H1 (cell line): ENCODE results near the gene ADGRG2. TPM values are rescaled to one million over a fixed set of nuclear protein-coding genes. Genes with fewer than 3 reads are reported as not detected.

Experiments used
- CTCF ChIA-PET: fragments of 300-600 bp; sonication (Branson Sonifier 250); formaldehyde crosslinking; loops from one replicate; lab custom pipeline; 2021; ENCODE audit not compliant: partially characterized antibody; lab: Charles Lee
- POLR2A ChIA-PET: fragments of 300-600 bp; sonication (Branson Sonifier 250); formaldehyde crosslinking; loops from one replicate; lab custom pipeline; 2021; ENCODE audit warnings: inconsistent platforms; ENCODE audit not compliant: partially characterized antibody; lab: Charles Lee
- DNase-seq, 2 experiments: peaks; one replicate each; pipeline versions ENCODE4 v3.0.0 to v3.0.0-alpha.2; 2010 to 2022; ENCODE audit warnings: low spot score in 2 of 2, low read depth in 1 of 2, mixed read lengths in 1 of 2
- FAIRE-seq: peaks from 2 replicates; lab custom pipeline; 2011; peaks lifted over from hg19 to GRCh38; lab: Jason Lieb, UNC
- H2AFZ ChIP-seq: 2 replicates; pipeline ENCODE4 v1.8.1; 2012; ENCODE audit warnings: low read length, inconsistent platforms
- H2AK5ac ChIP-seq: 2 replicates; pipeline ENCODE4 v1.6.1; 2013; ENCODE audit warnings: low read depth, low read length
- H2BK120ac ChIP-seq: replicated peaks from 2 replicates; pipeline ENCODE3; 2013; ENCODE audit warnings: low read depth, low read length, inconsistent platforms
- H2BK12ac ChIP-seq: 2 replicates; pipeline ENCODE4 v1.6.1; 2013; ENCODE audit warnings: low read depth, low read length
- H2BK15ac ChIP-seq: 2 replicates; pipeline ENCODE4 v1.6.1; 2013; ENCODE audit warnings: low read length
- H2BK20ac ChIP-seq: 2 replicates; pipeline ENCODE4 v1.6.1; 2013; ENCODE audit warnings: low read length
- H2BK5ac ChIP-seq: 2 replicates; pipeline ENCODE4 v1.6.1; 2013; ENCODE audit warnings: low read depth, low read length
- H3K14ac ChIP-seq: 2 replicates; pipeline ENCODE4 v1.6.1; 2013; ENCODE audit warnings: inconsistent platforms; ENCODE audit not compliant: insufficient read length
- H3K18ac ChIP-seq: 2 replicates; pipeline ENCODE4 v1.6.1; 2013; ENCODE audit warnings: low read length; ENCODE audit errors: extremely low read depth
- H3K23ac ChIP-seq: 2 replicates; pipeline ENCODE4 v1.6.1; 2013; ENCODE audit warnings: inconsistent platforms; ENCODE audit not compliant: insufficient read length
- H3K23me2 ChIP-seq: 2 replicates; pipeline ENCODE4 v1.6.1; 2013; ENCODE audit warnings: low read depth, low read length
- H3K27ac ChIP-seq: 2 replicates; pipeline ENCODE4 v1.6.1; 2011; ENCODE audit warnings: low read depth, low read length, inconsistent platforms
- H3K27me3 ChIP-seq, 4 experiments: replicated peaks in 1 of 4; 1 replicate in 1 of 4; 2 replicates in 3 of 4; pipeline versions ENCODE4 v1.6.1 to v1.8.1; 2011 to 2013; ENCODE audit warnings: low read length in 3 of 4, mild to moderate bottlenecking in 3 of 4, inconsistent platforms in 2 of 4, mixed read lengths in 2 of 4, moderate library complexity in 1 of 4; ENCODE audit not compliant: control insufficient read depth in 3 of 4, insufficient read depth in 3 of 4; ENCODE audit errors: extremely low read depth in 1 of 4
- H3K36me3 ChIP-seq, 4 experiments: 2 replicates each; pipeline versions ENCODE4 v1.6.1 to v1.8.1; 2011 to 2013; ENCODE audit warnings: mild to moderate bottlenecking in 4 of 4, low read length in 3 of 4, moderate library complexity in 2 of 4, control low read depth in 1 of 4, inconsistent platforms in 1 of 4; ENCODE audit not compliant: insufficient read depth in 4 of 4, control insufficient read depth in 2 of 4
- H3K4ac ChIP-seq: replicated peaks from 2 replicates; pipeline ENCODE3; 2013; ENCODE audit warnings: low read length, low read depth, mixed read lengths, inconsistent platforms; ENCODE audit not compliant: insufficient read length
- H3K4me1 ChIP-seq, 4 experiments: replicated peaks in 1 of 4; 1 replicate in 1 of 4; 2 replicates in 3 of 4; pipeline versions ENCODE4 v1.6.1 to v1.8.1; 2011 to 2013; ENCODE audit warnings: low read length in 3 of 4, inconsistent platforms in 2 of 4, mixed read lengths in 1 of 4; ENCODE audit not compliant: insufficient read depth in 4 of 4, control insufficient read depth in 3 of 4
- H3K4me2 ChIP-seq, 2 experiments: 2 replicates each; pipeline versions ENCODE4 v1.6.1 to v1.8.1; 2011 to 2013; ENCODE audit warnings: low read depth in 2 of 2, low read length in 2 of 2, control low read depth in 1 of 2, inconsistent platforms in 1 of 2, mild to moderate bottlenecking in 1 of 2; ENCODE audit not compliant: insufficient read depth in 1 of 2
- H3K4me3 ChIP-seq, 4 experiments: fragments of 200-600, 300-600 bp in 1 of 4; sonication (generic), shearing (Covaris generic), sonication (Bioruptor Twin) in 1 of 4; 2 replicates each; pipeline versions ENCODE4 v1.5.1 to v1.8.1; 2011 to 2016; ENCODE audit warnings: low read length in 4 of 4, low read depth in 3 of 4, control low read depth in 2 of 4, inconsistent platforms in 2 of 4, mild to moderate bottlenecking in 2 of 4, mixed read lengths in 1 of 4, moderate library complexity in 1 of 4; ENCODE audit not compliant: insufficient read depth in 2 of 4; ENCODE audit errors: extremely low read depth in 1 of 4
- H3K56ac ChIP-seq: replicated peaks from 2 replicates; pipeline ENCODE3; 2013; ENCODE audit warnings: low read depth, mild to moderate bottlenecking, mixed read lengths, low read length, inconsistent platforms; ENCODE audit not compliant: insufficient read length
- H3K79me1 ChIP-seq: 2 replicates; pipeline ENCODE4 v1.6.1; 2013; ENCODE audit warnings: low read depth, low read length, control low read depth
- H3K79me2 ChIP-seq, 2 experiments: 2 replicates each; pipeline versions ENCODE4 v1.6.1 to v1.8.1; 2012 to 2013; ENCODE audit warnings: low read length in 2 of 2, mild to moderate bottlenecking in 2 of 2, inconsistent platforms in 1 of 2; ENCODE audit not compliant: insufficient read depth in 2 of 2, control insufficient read depth in 1 of 2
- H3K9ac ChIP-seq, 4 experiments: replicated peaks in 1 of 4; 1 replicate in 1 of 4; 2 replicates in 3 of 4; pipeline versions ENCODE4 v1.6.1 to v1.8.1; 2011 to 2013; ENCODE audit warnings: low read depth in 3 of 4, low read length in 3 of 4, control low read depth in 2 of 4, mild to moderate bottlenecking in 2 of 4, moderate library complexity in 2 of 4, inconsistent platforms in 1 of 4; ENCODE audit errors: extremely low read depth in 1 of 4
- H3K9me3 ChIP-seq, 2 experiments: 2 replicates each; pipeline versions ENCODE4 v1.6.1 to v1.8.1; 2012 to 2013; ENCODE audit warnings: mild to moderate bottlenecking in 2 of 2, moderate library complexity in 2 of 2, control low read depth in 1 of 2, inconsistent platforms in 1 of 2, low read depth in 1 of 2, low read length in 1 of 2, mixed read lengths in 1 of 2; ENCODE audit not compliant: insufficient read depth in 2 of 2
- H4K20me1 ChIP-seq, 2 experiments: replicated peaks in 1 of 2; 2 replicates each; pipeline versions ENCODE3 to v1.8.1; 2011 to 2013; ENCODE audit warnings: inconsistent platforms in 2 of 2, low read length in 2 of 2, mild to moderate bottlenecking in 1 of 2; ENCODE audit not compliant: insufficient read depth in 2 of 2, control insufficient read depth in 1 of 2
- H4K5ac ChIP-seq: 2 replicates; pipeline ENCODE4 v1.6.1; 2013; ENCODE audit warnings: low read length, low read depth, mixed read lengths, inconsistent platforms; ENCODE audit not compliant: insufficient read length
- H4K8ac ChIP-seq: 2 replicates; pipeline ENCODE4 v1.8.0; 2013; ENCODE audit warnings: mild to moderate bottlenecking, moderate library complexity, low read length, inconsistent platforms; ENCODE audit not compliant: insufficient read depth; ENCODE audit errors: extremely low read depth
- H4K91ac ChIP-seq: replicated peaks from 2 replicates; pipeline ENCODE3; 2013; ENCODE audit warnings: low read length, mixed read lengths, inconsistent platforms; ENCODE audit not compliant: insufficient read length
- CBX8 ChIP-seq: fragments of 300-800, 300-1000 bp; sonication (generic); IDR thresholded peaks from 2 replicates; pipeline ENCODE4 v1.7.1; 2016; ENCODE audit warnings: low read depth, low read length, borderline replicate concordance
- HDAC2 ChIP-seq, 2 experiments: fragments of 300-600 bp in 1 of 2; sonication (generic) in 1 of 2; IDR thresholded peaks; 2 replicates each; pipeline ENCODE4 v1.6.1; 2011 to 2012; ENCODE audit warnings: low read depth in 2 of 2, low read length in 2 of 2, mild to moderate bottlenecking in 2 of 2, moderate library complexity in 2 of 2, borderline replicate concordance in 1 of 2, inconsistent platforms in 1 of 2
- NANOG ChIP-seq: IDR thresholded peaks from 2 replicates; pipeline ENCODE4 v1.6.1; 2011; ENCODE audit warnings: low read length, low read depth, mild to moderate bottlenecking, inconsistent platforms; ENCODE audit not compliant: insufficient read depth, poor library complexity, severe bottlenecking
- SUZ12 ChIP-seq: fragments of 200-600 bp; sonication (generic); IDR thresholded peaks from 2 replicates; pipeline ENCODE4 v1.6.1; 2012; ENCODE audit warnings: mild to moderate bottlenecking, inconsistent platforms, low read length, moderate library complexity, mixed read lengths
- WGBS, 2 experiments: shearing (Covaris generic) in 1 of 2; methylation state at CpG; one replicate each; pipeline versions ENCODE4 v1.1.6 to v1.1.7; 2013 to 2015; ENCODE audit warnings: low lambda C conversion rate in 2 of 2, mixed read lengths in 2 of 2, inconsistent platforms in 1 of 2, low coverage in 1 of 2, missing lambda C conversion rate in 1 of 2; ENCODE audit not compliant: insufficient replicate concordance in 2 of 2, insufficient coverage in 1 of 2, insufficient read length in 1 of 2; ENCODE audit errors: extremely low coverage in 1 of 2, missing lambda C conversion rate in 1 of 2; 5-methylcytosine and 5-hydroxymethylcytosine counted together
- polyA plus RNA-seq, 7 experiments: library from polyadenylated mRNA; depleted of rRNA in 3 of 7; stranded (reverse) in 5 of 7; unstranded in 2 of 7; fragments of >200 nt in 5 of 7; fragments of 200-250 nt in 2 of 7; gene quantifications; 1 replicate in 5 of 7; 2 replicates in 1 of 7; 4 replicates in 1 of 7; pipeline versions ENCODE4 v1.2.1 to v1.2.3, GENCODE V29; 2011 to 2013; ENCODE audit warnings: missing spikeins in 2 of 7, mixed read lengths in 2 of 7
- total RNA-seq: library from RNA; stranded (reverse); fragmentation: NEBNext Ultra II Directional; extraction: Animal tissue kit (Norgen Biotek cat#: 25700); gene quantifications from 2 replicates; pipeline ENCODE4 v1.2.1, GENCODE V29; 2021

ADGRG2 gene
- total and polyA plus RNA-seq, 2 of the 8 experiments (the other 6 are each of a cell fraction or from before 2014, with no cell fraction given), result 8.9 to 13.3 TPM

DNA sequence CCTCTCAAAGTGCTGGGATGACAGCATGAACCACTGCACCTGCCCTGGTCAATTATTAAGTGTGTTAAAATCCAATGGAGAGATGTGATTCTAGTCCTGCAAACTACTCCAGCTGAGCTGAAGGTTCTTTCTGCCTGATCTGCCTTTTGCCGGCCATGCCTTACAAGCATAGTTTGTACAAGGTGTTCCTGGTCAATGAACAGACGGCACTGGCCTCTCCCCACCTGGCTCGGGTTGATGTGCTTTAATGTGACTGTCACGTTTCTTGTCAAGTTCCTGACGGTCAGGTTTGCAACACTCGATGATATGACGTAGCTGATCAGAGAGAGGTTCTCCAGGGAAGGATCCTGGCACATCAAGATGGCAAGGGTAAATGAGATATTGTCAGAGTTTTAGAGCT is 115.3 kb downstream of the ADGRG2 start:
- Histone ChIP-seq H3K27me3 (no peaks in the 10 kb centered on the region), H3K4me2 (no peak overlapping the region), H3K56ac (no peak overlapping the region)
- TF ChIP-seq NANOG (no peak), HDAC2 (IDR thresholded peaks at IDR 0.05; ENCODE audit: borderline replicate concordance in 1 of 2, low read depth in 2 of 2, low read length in 2 of 2) (no peak), CBX8 (no peak), SUZ12 (no peak)
- TF ChIP-seq, all 59 proteins: peak for 0
- Histone ChIP-seq H3K4me1 (no peaks in the 10 kb centered on the region), H4K8ac (no peak overlapping the region), H3K18ac (no peak overlapping the region), H3K23me2 (no peaks in the 10 kb centered on the region), H3K9me3 (no peaks in the 10 kb centered on the region), H2BK120ac (no peak overlapping the region), H3K14ac (no peak overlapping the region), H3K4ac (no peak overlapping the region), H2BK20ac (no peak overlapping the region), H2BK12ac (no peak overlapping the region), H3K79me1 (no peaks in the 10 kb centered on the region), H4K91ac (no peak overlapping the region), H3K23ac (no peak overlapping the region), H4K5ac (no peak overlapping the region), H3K79me2 (no peaks in the 10 kb centered on the region), H3K4me3 (no peak overlapping the region), H4K20me1 (no peaks in the 10 kb centered on the region), H3K9ac (no peak overlapping the region), H2BK15ac (no peak overlapping the region), H3K36me3 (peaks cover 0 to 7% (median 4%) of the 10 kb centered on the region in 4 experiments; a peak in 3 of 8 replicates), H3K27ac (no peak overlapping the region), H2AK5ac (no peak overlapping the region), H2AFZ (no peak overlapping the region), H2BK5ac (no peak overlapping the region)
- no peak for DNase-seq
- no peak for FAIRE-seq
- POLR2A ChIA-PET, result no interaction called here
- CTCF ChIA-PET, result interaction anchor here (0.6 to 2.1 kb wide), 8 partner anchors 8 to 329 kb away, joined by 3 to 7 read pairs (median 4); no protein-coding TSS in a partner anchor
- WGBS, 2 experiments, result 96% methylated on average over 7 of the region's 7 CpGs; no CpG with 5 or more reads in 1 of the 2 experiments
